ENCODE results near the gene ATF7.

Gene ATF7

DNA sequence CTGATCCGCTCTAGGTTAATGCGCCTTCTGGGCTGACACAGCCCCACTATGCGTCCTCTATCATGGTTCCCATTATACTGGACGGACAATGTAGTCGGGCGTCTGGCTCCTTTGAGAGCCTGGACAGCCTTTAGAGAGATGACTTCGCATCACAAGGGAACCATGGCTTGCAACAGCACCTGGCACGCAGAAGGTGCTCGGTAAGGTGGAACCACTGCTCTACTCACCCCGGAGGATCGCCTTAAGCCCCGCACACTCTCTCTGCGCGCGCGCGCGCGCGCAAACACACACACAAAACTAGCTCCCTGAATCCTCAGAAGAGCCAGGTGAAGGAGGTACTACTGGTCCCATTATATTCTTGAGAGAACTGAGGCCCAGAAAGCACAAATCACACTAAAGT, 134.0 kb downstream of the ATF7 start:
- no peak for DNase-seq (ENCODE audit: low read depth)
- TF ChIP-seq MYC (IDR thresholded peaks at IDR 0.05; ENCODE audit: low read depth, low read length) = no peak
- TF ChIP-seq POLR2A (IDR thresholded peaks at IDR 0.05; ENCODE audit: extremely low read depth, insufficient read length) = no peak
- TF ChIP-seq, protein P1, sequence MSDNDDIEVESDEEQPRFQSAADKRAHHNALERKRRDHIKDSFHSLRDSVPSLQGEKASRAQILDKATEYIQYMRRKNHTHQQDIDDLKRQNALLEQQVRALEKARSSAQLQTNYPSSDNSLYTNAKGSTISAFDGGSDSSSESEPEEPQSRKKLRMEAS (IDR thresholded peaks at IDR 0.05; ENCODE audit: low read depth, low read length) = no peak
- TF ChIP-seq, protein P2, sequence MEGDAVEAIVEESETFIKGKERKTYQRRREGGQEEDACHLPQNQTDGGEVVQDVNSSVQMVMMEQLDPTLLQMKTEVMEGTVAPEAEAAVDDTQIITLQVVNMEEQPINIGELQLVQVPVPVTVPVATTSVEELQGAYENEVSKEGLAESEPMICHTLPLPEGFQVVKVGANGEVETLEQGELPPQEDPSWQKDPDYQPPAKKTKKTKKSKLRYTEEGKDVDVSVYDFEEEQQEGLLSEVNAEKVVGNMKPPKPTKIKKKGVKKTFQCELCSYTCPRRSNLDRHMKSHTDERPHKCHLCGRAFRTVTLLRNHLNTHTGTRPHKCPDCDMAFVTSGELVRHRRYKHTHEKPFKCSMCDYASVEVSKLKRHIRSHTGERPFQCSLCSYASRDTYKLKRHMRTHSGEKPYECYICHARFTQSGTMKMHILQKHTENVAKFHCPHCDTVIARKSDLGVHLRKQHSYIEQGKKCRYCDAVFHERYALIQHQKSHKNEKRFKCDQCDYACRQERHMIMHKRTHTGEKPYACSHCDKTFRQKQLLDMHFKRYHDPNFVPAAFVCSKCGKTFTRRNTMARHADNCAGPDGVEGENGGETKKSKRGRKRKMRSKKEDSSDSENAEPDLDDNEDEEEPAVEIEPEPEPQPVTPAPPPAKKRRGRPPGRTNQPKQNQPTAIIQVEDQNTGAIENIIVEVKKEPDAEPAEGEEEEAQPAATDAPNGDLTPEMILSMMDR (IDR thresholded peaks at IDR 0.05; ENCODE audit: low read depth, low read length) = no peak
- peak overlapping the region; percentile 16 for H3K4me3 ChIP-seq (ENCODE audit: low read depth, low read length)

DNA sequence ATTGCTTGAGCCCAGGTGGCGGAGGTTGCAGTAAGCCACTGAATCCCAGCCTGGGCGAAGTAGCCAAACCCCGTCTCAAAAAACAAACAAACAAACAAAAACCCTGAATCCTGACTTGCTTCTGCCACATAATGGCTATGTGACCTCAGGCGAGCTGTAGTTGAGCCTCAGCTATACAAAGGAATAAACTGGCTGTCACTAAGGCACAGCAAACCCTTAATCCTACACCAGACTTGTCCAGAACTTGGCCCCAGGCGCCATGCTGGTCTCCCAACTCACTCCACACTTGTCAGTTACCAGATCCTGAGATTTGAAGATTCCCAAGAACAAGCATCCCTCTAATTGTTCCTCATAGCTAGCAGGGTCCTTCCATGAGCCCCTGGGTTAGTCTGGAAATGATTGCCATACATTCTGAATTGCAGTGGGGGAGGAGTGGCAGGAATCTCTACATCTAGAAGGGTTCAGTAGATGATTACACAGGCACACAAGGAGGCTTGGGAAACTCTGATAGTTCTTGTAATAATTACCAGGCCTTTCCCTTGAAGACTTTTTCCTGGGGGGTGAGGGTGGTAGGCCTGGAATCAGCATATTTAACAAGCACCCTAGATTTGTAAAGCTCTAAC, 136.8 kb downstream of the ATF7 start:
- no peak for TF ChIP-seq POLR2A (IDR thresholded peaks at IDR 0.05; ENCODE audit: extremely low read depth, insufficient read length)
- TF ChIP-seq, protein P1 (IDR thresholded peaks at IDR 0.05; ENCODE audit: low read depth, low read length) = no peak
- TF ChIP-seq, protein P2 (IDR thresholded peaks at IDR 0.05; ENCODE audit: low read depth, low read length) = no peak
- no peak for TF ChIP-seq MYC (IDR thresholded peaks at IDR 0.05; ENCODE audit: low read depth, low read length)
- no peak overlapping the region for H3K4me3 ChIP-seq (ENCODE audit: low read depth, low read length)
- DNase-seq (ENCODE audit: low read depth) = no peak

DNA sequence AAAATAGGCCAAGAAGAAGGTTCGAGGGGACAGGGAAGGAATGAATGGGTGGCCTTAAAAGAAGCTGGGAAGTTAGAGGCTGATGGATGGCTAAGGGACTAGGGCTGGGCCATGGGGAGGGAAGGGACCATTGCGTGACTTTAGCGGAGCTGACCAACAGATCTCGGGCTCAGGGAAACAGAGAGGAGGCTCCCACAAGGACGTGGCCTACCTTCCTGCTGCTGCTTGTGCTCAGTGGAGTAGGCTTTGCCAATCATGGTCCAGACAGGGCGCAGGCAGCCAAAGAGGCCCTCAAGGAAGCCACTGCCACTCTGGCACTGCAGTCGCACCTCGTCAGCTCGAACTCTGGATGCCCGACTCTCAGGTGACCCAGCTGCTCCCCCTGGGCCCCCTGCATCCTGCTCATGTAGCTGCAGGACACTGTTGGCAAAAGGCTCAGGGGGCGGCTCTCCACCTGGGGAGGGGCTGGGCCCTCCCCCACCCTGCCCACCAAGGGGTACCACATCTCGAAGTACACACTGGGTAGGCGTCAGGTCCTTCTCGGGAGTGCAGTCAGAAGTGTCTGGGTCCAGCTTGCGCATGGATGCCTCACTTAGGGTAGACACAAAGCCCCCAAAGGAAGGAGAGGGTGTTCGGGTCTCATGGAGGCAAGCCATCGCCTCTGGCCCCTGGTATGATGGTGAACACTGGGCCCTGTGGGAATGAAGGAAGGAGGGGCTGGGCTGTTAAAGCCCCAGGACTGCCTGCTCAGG, 139.3 kb downstream of the ATF7 start:
- TF ChIP-seq, protein P1 (IDR thresholded peaks at IDR 0.05; ENCODE audit: low read depth, low read length) = no peak
- TF ChIP-seq POLR2A (IDR thresholded peaks at IDR 0.05; ENCODE audit: extremely low read depth, insufficient read length) (peak; percentile 3), MYC (IDR thresholded peaks at IDR 0.05; ENCODE audit: low read depth, low read length) (no peak)
- TF ChIP-seq, protein P2 (IDR thresholded peaks at IDR 0.05; ENCODE audit: low read depth, low read length) = no peak
- H3K4me3 ChIP-seq (ENCODE audit: low read depth, low read length) = no peak overlapping the region
- DNase-seq (ENCODE audit: low read depth) = no peak

DNA sequence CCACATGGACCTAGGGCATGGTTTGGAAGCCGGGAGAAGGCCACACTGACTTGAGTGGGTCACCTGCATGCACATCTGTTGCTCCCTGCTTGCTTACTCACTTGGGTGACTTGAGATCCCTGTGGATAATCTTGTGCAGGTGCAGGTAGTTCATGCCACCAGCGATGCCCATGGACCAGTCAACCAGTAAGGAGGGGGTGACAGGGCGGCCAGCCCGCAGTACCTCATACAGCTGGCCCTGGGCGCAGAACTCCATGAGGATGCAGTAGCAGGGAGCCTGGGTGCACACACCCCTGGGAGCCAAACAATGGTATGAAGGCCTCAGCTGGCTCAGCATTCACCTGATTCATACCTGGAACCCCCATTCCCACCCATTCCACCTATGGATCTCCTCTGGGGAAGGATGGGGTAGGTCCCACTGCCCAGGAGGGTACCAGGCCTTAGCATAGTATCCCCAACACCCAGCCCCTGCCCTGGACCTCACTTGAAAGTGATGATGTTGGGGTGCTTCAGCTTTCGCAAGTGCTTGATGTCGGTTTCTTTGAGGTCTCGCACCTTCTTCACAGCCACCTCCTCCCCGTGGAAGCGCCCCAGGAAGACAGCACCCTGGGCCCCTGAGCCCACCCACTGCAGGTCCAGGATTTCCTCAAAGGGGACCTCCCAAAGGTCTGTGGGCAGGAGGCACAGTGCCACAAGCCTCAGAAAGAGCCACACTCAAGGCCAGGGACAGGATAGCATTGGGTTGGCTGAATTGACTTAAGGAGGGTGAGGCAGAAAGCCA, 140.0 kb downstream of the ATF7 start:
- H3K4me3 ChIP-seq (ENCODE audit: low read depth, low read length) = no peak overlapping the region
- DNase-seq (ENCODE audit: low read depth) = no peak
- TF ChIP-seq POLR2A (IDR thresholded peaks at IDR 0.05; ENCODE audit: extremely low read depth, insufficient read length) = peak; percentile 10
- TF ChIP-seq, protein P2 (IDR thresholded peaks at IDR 0.05; ENCODE audit: low read depth, low read length) = no peak

DNA sequence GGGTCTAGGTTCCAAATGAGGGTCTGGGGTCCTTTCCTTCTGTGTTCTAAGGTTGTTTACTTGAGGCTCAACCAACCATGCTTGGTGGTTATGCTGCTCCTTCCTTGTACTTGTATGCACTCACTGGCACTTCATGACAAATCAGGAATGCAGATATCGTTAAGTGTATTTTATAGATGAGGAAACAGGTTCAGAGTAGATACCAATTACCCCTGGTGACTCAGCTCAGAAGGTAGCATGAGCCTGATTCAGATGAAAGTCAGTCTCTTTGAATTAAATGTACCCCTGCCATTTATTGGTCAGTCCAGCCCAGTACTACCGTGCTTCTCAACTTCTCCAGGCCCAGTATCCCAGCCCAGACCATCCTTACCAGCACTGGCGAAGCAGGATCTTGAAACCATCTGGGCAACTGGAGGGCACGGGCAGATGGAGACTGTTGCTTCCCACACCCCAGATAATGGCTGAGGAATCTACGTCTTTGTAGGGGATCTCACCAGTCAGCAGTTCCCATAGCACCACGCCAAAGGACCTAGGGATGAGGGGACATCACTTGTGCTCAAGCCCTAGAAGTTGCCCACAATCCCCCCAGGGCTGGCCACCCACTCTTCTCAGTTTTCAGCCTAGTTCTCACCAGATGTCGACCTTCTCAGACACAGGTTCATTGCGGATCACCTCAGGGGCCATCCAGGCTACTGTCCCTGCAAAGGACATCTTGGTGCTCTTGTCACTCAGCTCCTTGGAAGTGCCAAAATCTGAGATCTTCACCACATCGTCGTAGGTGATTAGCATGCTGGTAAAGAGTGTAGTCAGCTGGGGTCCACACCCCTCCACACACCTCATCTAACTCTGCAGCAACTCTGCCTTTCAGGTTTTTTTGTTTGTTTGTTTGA, 141.3 kb downstream of the ATF7 start:
- no peak for DNase-seq (ENCODE audit: low read depth)
- no peak overlapping the region for H3K4me3 ChIP-seq (ENCODE audit: low read depth, low read length)
- TF ChIP-seq POLR2A (IDR thresholded peaks at IDR 0.05; ENCODE audit: extremely low read depth, insufficient read length) (no peak), MYC (IDR thresholded peaks at IDR 0.05; ENCODE audit: low read depth, low read length) (no peak)
- TF ChIP-seq, protein P1 (IDR thresholded peaks at IDR 0.05; ENCODE audit: low read depth, low read length) = no peak
- TF ChIP-seq, protein P2 (IDR thresholded peaks at IDR 0.05; ENCODE audit: low read depth, low read length) = no peak
